Effector CD8-positive, alpha-beta T cell (primary cell): ENCODE measurements around the gene NUP42.
"Not testable (repeated sequence)": the region's sequence is repeated elsewhere in the genome, so short reads cannot be mapped to it uniquely, and the experiment has no call there.

Experiments used
- DNase-seq: peaks from one replicate; lab custom pipeline; 2025; lab: John Stamatoyannopoulos, UW

NUP42 gene

DNA sequence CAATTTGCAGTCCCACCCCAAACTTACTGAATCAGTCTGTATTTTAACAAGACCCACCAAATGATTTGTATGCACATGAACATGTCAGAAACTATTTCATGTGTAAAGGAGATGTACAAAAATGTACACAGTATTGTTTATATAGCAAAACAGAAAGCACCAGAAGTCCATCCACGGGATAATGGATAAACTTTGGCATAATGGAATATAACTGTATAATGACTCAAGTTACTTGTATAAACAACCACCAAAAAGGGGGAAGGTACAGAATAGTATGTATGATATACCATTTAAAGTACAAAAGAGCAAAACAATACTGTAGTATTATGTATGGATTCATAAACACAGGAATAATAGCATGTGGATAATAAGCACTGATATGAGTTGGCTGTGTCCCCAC lies 22.4 kb downstream of the NUP42 start:
- no peak for DNase-seq

DNA sequence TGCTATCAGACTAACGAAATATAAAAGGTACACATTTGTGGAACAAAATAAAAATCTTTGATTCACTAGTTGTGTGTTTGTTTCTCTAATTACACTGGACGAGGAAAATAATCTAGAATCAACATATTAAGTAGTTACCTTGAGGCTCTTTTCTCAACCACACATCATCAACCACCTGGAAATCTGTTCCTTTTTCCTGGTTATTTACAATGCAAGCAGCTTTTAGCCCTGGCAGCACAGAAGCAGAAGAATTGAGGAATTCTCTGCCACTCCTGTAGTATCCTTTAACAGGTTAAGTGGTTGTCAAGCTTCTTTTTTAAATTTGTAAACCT lies 23.7 kb downstream of the NUP42 start:
- no peak for DNase-seq

DNA sequence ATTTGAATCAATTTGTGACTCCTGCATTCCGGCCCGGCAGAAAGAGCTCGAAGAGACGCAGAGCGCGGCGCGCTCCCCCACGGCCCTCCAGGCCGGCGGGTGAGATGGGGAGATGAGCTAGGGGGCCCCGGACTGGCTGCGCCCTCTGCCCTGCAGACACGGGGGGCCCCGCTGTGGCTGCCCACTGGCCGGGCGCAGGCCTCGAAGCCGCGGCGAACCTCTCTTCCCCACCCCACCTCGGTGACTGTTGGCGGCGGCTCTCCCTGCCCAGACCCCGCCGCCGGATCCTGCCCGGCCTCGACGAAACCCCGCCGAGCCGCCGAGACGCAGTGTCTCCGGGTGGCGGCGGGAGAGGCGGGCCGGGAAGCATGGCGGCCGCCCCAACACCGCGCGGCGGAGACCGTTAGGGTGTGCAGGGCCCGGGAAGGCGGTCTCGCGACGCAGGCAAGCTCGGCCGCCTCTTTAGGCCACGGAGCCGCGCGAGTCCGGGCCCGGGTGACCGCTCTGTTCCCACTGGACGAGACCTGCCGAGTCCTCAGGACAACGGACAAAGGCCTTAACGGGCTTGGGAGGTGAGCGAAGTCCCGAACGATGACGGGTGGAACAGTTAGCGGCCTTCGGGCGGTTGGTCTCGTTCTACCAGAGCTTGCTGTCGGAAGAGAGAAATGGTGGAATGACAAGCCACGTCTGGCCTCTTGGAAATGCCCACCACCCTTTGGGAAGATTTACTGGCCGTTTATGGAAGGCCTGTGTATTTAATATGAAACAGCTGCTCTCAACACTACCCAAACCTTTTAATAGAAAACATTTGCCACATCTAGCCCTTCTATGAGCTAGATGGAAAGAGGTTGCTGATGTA lies 24.3 kb downstream of the NUP42 start:
- no peak for DNase-seq

DNA sequence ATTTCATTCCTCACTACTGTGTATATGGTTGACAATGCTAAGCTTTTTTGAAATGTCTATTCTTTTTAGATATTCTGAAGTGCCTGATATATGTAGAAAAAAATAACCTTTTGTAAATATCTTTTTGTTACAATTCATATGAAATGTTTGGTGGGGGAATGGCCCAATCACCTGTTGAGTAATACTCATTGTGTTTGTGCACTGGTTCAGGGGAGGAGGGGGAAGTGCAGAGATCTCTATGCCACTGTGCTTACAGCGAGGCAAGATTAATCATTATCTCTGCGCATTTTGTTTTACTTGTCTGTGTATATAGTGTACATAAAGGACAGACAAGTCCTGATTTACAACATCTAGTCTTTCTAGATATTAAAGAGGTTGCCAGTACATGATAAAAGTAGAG lies 25.2 kb downstream of the NUP42 start:
- no peak for DNase-seq

DNA sequence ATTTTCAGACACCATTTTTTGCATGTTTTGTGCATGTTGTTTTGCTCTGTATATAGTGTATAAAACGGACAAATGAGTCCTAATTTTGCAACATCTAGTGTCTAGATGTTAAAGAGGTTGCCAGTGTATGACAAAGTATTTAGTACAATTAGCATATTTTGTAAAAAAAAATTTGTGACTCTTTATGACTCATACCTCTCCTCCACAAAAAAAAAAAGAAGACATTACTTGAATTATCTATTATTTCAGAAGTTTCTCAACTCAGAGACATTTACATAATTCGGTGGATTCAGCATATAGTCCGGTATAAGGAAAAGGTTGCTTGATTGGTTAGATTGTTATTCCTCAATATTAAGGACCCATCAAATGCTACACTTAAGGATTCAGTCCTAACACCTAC lies 26.0 kb downstream of the NUP42 start:
- no peak for DNase-seq

DNA sequence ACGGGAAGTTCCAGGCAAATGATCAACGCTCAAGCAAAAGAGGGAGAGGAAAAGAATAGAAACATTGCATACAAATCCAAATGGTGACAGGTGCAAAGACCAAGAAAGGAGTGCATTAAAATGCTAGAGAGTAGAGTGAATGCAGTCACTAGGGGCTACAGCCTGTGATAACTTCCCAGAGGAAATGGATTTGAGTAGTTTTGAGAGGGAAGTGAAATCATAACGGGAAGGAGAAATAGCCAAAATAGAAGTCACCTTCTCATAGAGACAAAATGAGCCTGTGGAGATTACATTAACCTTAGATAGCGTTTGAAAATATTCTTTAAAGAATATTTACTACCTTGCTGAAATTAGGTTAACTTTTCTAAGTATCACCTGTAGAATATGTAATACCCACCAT lies 26.5 kb downstream of the NUP42 start:
- no peak for DNase-seq

DNA sequence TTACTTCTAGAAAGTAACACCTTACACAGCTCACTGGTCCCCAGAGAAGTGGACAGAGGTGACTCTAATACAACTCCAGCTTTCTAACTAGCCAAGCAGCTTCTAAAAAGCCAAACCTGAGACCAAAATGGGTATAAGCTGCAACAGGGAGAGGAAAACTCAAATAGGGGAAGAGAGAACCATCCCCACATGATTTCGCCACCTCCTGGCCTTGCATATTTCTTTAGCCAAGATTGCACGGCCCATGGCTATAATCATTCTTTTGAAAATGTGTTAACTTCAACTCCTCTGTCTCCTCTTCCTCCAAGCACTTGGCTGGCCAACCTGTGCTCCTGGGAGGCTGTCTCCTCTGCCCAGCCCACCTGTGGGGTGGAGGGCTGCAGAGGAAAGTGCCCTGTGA lies 28.7 kb downstream of the NUP42 start:
- DNase-seq, result no peak

DNA sequence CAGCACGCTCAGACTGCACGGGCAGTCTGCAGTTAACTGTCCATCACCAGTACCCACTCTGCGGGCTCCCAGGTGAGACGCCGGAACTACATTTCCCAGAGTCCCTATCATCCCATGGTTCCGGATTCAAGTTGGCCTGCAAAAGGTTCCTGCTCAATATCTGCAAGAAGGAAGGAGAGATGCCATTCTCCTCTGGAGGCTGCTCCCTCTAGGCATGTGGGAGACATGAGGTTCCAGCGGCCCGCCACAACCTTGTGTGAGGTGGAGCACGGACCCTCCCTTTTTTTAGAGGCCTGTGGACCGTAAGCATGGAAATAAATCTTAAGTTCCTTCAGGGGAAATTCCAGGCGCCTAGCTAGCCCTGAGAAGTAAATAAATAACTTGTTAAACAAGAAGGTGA lies 29.7 kb downstream of the NUP42 start:
- DNase-seq, result no peak

DNA sequence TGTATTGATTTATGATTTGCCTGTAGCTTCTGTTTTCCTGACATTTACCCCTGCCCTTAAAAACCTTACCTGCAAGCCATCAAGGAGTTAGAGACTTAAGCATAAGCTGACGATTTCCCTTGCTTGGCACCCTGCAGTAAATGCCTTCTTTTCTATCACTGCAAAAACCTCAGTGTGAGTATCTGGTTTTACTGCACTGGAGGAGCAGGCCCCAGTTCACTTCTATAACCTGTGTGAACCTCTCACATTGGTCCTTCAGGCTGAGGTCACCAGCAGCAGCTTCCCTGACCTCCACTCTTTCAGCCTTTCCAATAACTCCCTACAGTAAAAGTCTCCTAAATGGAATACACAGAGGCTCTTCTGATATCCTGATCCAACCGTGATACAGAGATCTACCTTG lies 30.5 kb downstream of the NUP42 start:
- no peak for DNase-seq

DNA sequence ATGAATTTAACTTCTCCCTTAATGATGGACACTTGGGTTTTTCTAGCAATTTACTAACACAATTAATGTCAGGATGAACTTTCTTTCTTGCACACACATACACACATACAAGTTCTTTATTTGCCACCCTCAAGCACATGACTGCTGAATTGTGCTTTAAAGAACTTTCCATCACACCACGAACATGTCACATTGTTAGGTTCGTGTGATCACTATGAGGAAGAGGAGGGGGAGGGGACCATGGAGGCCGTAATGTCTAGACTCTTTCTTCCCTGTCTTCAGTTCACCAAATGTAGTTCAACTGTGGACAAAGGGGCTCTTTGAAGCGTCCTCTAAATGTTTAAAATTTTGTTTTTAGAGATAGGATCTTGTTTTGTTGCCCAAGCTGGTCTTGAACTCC lies 31.0 kb downstream of the NUP42 start:
- DNase-seq, result no peak

DNA sequence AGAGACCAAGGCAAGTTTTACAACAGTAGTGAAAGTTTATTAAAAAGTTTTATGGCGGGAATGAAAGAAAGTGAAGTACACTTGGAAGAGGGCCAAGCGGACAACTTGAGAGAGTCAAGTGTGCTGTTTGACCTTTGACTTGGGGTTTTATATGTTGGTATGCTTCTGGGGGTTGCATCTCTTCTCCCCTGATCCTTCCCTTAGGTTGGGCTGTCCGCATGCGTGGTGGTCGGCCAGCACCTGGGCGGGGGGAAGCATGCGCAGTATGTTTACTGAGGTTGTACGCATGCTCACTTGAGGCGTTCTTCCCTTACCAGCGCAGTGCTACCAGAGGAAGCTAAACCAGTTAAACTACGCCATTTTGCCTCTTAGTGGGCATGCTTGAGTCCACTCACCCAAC lies 31.9 kb downstream of the NUP42 start:
- DNase-seq, result no peak

DNA sequence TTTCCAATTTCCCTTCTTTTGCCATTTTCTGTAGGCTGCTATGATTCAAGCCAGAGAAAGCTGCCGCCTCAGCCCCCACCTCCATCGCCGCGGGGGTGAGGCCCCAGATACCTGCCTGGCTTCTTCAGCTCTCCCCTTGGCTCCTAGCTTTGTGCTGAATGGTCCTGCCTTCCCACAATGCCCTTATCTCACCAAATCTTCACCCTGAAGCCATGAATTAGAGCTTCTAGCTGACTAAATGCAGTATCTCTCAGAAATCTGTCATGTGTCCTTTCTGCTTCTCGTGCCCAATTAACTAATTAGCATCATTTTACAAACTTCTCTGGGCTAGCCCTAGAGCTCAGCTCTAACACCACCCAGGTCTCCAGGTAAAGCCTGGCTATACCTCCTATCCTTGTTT lies 32.6 kb downstream of the NUP42 start:
- no peak for DNase-seq

DNA sequence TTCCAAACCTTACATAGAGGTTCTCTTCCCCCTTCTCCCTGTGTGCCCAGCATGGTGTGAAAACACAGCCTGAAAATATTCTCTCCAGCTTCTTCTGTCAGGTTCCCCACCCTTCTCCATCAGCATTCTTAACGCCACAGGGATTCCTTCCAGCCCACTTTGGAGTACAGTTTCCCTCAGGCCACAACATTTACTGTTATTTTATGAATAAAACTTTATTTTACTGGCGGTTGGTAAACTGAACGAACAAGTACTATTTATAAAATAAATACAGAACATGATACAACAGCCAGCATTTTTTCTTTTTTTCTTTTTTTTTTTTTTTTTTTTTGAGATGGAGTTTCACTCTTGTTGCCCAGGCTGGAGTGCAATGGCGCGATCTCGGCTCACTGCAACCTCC lies 33.1 kb downstream of the NUP42 start:
- no peak for DNase-seq

DNA sequence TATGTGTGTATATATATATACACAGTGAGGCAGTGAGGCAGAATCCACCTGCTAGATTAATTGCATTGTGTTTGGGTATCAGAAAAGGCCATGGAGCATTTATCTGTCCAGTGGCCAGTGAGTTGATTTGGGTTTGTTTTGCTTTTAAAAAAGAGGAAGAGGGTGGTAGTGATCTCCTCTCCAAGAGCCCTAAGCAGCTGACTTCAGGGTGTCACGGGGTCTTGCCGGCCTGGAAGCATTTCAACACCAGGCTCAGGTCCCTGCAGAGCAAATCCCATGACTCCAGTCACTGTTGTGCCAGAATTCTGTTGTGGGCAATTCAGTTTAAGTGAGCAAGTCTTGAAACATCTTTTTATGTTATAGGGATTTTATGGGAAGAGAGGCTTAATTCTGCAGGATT lies 34.2 kb downstream of the NUP42 start:
- no peak for DNase-seq

DNA sequence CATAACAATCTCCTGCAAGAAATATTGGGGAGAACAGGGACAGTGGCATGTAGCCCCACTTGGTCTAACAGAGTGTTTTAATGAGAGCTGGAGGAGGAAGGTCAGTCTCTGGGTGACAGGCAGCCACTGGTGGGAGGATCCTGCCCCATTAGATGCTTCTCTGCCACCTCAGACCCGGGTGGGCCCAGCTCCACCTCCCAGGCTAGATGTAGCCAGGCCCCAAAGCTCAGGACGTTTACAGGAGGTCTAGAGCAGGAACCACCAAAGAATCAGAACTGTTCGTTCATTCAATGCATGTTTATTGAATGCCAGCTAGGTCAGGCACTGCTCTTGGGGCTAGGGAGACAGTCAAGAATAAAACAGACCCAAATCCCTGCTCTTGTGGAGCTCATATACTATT lies 36.3 kb downstream of the NUP42 start:
- no peak for DNase-seq

DNA sequence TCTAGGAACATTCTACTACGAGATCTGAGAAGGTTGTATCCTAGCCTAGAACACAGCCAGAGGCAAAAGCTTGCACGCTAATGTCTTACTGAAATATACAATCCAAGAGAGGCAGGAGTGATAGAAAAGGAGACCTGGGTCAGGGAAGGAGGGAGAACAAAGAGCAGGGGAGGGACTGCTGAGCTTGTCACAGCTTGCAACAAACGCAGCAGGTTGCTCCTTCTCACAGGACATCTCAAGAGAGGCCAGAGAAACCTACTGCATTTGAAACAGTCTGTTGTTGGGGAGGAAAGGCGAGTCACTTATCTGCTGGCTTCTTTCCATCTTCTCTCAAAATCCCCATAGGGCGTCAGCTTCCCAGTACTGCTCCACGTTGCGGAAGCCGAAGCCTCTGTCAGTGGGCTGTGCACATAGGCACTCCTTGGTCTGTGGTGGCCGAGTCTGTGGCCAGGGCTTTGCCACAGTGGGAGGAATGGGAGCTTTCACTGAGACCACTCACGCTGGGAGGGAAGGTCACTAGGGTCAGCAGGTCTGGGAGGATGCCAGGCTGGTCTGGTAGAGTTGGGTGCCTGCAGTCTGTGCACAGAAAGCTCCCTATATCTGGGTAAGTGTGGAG lies 39.0 kb downstream of the NUP42 start:
- DNase-seq, result no peak

DNA sequence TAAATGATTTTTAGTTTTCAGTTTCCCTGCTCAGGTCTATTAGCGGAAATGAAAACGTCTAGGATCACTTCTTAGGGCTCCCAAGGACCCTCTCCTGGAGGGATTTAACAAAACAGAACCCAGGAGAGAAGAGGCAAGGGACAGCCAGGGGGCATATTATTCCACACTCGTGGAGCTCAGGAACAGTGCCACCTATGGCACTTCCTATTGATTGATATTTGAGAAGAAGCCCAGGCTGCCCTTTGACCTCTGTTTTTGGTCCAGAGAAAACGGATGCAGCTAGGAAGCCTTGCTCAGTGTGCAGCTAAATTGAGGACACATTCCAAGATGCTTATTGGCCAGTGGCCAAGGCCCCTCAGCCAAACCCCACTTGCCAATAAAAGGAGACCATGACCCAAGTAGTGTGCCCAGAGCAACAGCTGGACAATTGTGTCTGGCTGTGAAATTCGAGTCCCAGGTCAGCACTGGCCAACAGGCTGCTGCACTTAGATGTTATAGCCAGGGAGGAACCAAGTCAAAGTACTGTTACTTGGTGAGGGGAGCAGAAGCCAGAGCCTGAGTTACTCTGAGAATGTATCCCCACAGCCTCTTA lies 40.7 kb downstream of the NUP42 start:
- no peak for DNase-seq

DNA sequence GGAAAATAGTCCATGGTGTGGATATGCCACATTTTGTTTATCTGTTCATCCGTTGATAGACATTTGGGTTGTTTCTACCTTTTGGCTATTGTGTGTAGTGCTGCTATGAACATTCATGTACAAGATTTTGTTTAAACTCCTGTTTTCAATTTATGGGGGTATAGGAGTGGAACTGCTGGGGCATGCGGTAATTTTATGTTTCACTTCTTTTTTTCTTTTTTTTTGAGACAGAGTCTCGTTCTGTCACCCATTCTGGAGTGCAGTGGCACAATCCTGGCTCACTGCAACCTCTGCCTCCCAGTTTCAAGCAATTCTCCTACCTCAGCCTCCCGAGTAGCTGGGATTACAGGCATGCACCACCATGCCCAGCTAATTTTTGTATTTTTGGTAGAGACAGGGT lies 42.5 kb downstream of the NUP42 start:
- DNase-seq, result not testable (repeated sequence)

DNA sequence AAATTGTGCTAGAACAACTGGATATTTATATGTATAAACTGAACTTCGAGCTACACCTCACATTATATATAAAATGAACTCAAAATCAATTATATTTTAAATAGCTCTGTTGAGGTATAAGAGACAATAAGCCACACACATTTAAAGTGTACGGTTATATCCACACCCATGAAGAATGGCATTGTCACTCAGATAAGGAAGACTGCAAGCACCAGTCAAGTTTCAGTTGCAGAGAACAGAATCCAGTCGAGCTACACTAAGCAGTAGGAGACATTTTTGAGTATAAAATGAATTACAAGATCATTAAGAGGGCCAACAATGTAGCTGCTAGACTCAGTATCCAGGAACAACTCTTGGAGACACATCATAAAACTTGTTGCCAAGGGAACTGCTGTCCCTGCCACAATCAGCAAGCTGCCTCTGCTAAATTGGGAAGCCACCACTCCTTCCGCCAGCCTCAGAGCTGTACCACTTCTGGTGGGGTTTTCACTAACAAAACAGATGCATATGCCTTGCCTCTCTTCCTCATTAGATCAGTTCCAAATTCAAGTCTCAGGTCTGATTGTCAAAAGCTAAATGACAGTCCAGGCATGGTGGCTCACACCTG lies 45.1 kb downstream of the NUP42 start:
- no peak for DNase-seq

DNA sequence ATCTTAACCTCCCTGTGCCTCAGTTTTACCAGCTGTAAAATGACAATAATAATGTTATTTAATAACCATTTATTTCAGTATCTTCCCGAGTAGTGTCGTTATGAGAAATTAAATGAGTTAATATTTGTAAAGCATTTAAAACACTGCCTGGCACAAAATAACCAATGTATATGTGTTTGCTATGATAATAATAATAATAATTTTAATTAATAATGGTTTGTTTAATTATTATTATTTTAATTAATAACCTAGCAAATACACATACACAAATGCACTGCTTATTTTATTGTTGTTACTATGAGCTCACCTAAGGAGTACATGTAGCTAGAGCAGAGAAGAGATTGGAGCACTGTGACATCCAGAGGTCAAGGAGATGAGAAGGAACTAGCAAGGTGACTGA lies 46.6 kb downstream of the NUP42 start:
- DNase-seq, result no peak

DNA sequence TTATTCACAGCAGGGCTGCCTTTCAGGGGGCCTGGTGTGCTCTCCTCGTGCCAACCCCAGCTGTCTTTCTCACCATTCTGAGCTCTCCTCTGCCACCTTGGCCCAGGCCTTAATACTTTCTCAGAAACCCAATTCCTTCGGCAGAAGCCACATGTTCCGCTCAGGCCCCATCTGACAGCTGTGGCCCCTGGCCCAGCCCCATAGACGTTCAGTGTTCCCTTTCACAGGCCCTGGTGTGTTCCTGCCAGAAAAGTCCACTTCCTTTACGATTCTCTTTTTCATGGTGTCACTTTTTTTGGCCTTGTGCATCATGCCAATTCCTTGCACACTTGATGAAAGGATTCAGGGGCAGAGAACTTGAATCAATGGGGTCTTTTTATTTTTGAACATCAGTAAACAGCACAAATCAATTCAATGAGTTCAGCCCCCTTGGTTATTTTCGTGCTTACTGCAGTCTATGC lies 48.8 kb downstream of the NUP42 start:
- no peak for DNase-seq

DNA sequence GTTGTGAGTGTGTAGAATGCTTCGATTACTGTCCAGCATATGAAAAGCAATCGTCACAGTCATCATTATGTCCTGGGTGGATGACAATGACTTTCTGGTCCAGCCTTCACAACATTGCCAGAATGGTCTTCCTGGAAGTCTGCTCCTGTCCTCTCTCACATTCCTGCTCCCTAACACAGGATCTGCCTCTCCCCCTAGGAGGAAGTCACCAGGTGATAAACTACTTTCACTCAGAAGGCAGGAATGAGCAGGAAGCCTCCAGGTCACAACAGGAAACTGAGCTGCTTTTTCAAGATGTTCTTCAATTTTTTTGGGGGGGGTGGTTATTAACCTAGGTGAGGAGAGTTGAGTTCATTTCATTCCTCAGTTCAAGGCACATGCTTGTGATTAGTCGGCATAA lies 51.1 kb downstream of the NUP42 start:
- no peak for DNase-seq
